Measurements from ENCODE around the gene INO80E.
"Not testable (repeated sequence)": the region's sequence is repeated elsewhere in the genome, so short reads cannot be mapped to it uniquely, and the experiment has no call there.

Gene INO80E

DNA sequence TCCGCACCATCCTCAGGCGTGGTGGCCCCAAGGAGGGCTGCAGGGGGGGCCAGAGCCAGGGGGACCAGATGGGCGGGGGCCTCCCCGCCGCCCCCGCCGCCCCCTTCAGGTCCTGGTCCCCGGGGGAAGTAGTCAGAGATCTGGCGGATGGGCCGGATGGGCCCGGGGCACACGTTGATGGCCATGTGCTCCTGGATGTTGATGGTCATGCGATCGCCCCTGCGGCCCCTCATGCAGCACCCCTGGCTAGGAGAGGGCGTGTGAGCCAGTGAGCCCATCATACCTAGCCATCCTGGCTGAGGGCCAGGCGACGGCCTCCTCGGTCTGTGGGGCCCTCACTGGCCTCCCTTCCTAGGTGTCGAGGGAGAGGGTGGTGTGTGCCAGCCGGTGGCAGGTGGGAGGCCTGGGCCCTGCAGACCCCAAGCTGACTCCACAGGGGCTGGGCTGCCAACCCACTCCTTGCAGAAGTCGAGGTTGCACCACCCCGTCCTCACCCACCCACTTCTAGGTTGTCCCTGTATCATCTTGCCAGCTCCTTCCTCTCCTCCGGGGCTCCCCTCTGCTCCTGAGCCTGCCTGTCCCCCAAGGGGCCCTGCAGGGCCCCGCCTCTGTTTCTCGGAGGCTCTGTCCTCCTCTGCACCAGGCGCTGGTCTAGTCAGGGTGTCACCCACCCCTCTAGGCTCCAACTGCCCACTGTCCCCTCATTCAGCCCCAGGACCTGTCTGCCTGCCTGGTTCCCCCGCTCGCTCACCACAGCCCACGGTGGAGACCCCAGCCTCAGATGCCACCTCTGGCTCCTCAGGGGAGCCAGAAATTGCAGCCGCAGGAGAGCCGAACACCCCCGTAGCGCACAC is 14.2 kb downstream of the INO80E start:
- no peaks in the 10 kb centered on the region for H3K4me1 ChIP-seq (ENCODE audit: insufficient read depth, low read length, poor library complexity, severe bottlenecking)
- peak overlapping the region; percentile 71 for H3K4me2 ChIP-seq (ENCODE audit: low read depth, low read length, poor library complexity, severe bottlenecking)
- no peaks in the 10 kb centered on the region for H4K20me1 ChIP-seq (ENCODE audit: insufficient read depth, low read length, poor library complexity, severe bottlenecking)
- no peaks in the 10 kb centered on the region for H3K9me3 ChIP-seq (ENCODE audit: insufficient read depth, low read depth, low read length)
- H3K4me3 ChIP-seq (ENCODE audit: low read length, poor library complexity, severe bottlenecking): peak overlapping the region; percentile 69
- no peak for TF ChIP-seq EZH2phosphoT487 (IDR thresholded peaks at IDR 0.05; ENCODE audit: borderline replicate concordance)
- no peak for TF ChIP-seq CTCF (conservative IDR thresholded peaks at IDR 0.05; ENCODE audit: low read length)
- no peaks in the 10 kb centered on the region for H3K27me3 ChIP-seq (ENCODE audit: insufficient read depth, low read length, poor library complexity, severe bottlenecking)
- no peak overlapping the region for H3K9ac ChIP-seq (ENCODE audit: low read depth, low read length, poor library complexity, severe bottlenecking)
- H2AFZ ChIP-seq (ENCODE audit: low read length): peak overlapping the region; percentile 55; the same call in 1 of the 2 replicates
- H3F3A ChIP-seq (ENCODE audit: low read depth): no peaks in the 10 kb centered on the region
- no peaks in the 10 kb centered on the region for H3K79me2 ChIP-seq (ENCODE audit: insufficient read depth, low read length)
- H3K9me2 ChIP-seq (replicated peaks; ENCODE audit: low read depth, low read length): no peaks in the 10 kb centered on the region
- no peaks in the 10 kb centered on the region for H3K36me3 ChIP-seq (ENCODE audit: insufficient read depth, low read length)

GRCh38 chr16:30010844-30011713 is 15.0 kb downstream of the INO80E start, which contains the start of gene DOC2A:
Gene DOC2A (minus strand): TSS chr16:30011027. CDS start chr16:30010222, 805 bp downstream.
- H3K36me3 ChIP-seq (ENCODE audit: insufficient read depth, low read length): no peaks in the 10 kb centered on the region
- H3K4me1 ChIP-seq (ENCODE audit: insufficient read depth, low read length, poor library complexity, severe bottlenecking): no peaks in the 10 kb centered on the region
- no peaks in the 10 kb centered on the region for H4K20me1 ChIP-seq (ENCODE audit: insufficient read depth, low read length, poor library complexity, severe bottlenecking)
- no peaks in the 10 kb centered on the region for H3K9me2 ChIP-seq (replicated peaks; ENCODE audit: low read depth, low read length)
- no peaks in the 10 kb centered on the region for H3K9me3 ChIP-seq (ENCODE audit: insufficient read depth, low read depth, low read length)
- no peak within 1 kb of the TSS for H3K9ac ChIP-seq (ENCODE audit: low read depth, low read length, poor library complexity, severe bottlenecking)
- H3K27me3 ChIP-seq (ENCODE audit: insufficient read depth, low read length, poor library complexity, severe bottlenecking): no peaks in the 10 kb centered on the region
- no peak for TF ChIP-seq EZH2phosphoT487 (IDR thresholded peaks at IDR 0.05; ENCODE audit: borderline replicate concordance)
- no peak for TF ChIP-seq CTCF (conservative IDR thresholded peaks at IDR 0.05; ENCODE audit: low read length)
- H3K4me3 ChIP-seq (ENCODE audit: low read length, poor library complexity, severe bottlenecking): peak within 1 kb of the TSS; percentile 69
- H3K4me2 ChIP-seq (ENCODE audit: low read depth, low read length, poor library complexity, severe bottlenecking): peak within 1 kb of the TSS; percentile 71
- H3K79me2 ChIP-seq (ENCODE audit: insufficient read depth, low read length): no peaks in the 10 kb centered on the region
- peak within 1 kb of the TSS; percentile 83; the same call in 1 of the 2 replicates for H2AFZ ChIP-seq (ENCODE audit: low read length)
- no peaks in the 10 kb centered on the region for H3F3A ChIP-seq (ENCODE audit: low read depth)

- Histone ChIP-seq H3K36me3 (ENCODE audit: insufficient read depth, low read length) (no peaks in the 10 kb centered on the region), H4K20me1 (ENCODE audit: insufficient read depth, low read length, poor library complexity, severe bottlenecking) (no peaks in the 10 kb centered on the region), H3K79me2 (ENCODE audit: insufficient read depth, low read length) (no peaks in the 10 kb centered on the region), H3K4me3 (ENCODE audit: low read length, poor library complexity, severe bottlenecking) (no peak overlapping the region), H3K9ac (ENCODE audit: low read depth, low read length, poor library complexity, severe bottlenecking) (no peak overlapping the region), H3K4me1 (ENCODE audit: insufficient read depth, low read length, poor library complexity, severe bottlenecking) (no peaks in the 10 kb centered on the region), H3K9me3 (ENCODE audit: insufficient read depth, low read depth, low read length) (no peaks in the 10 kb centered on the region), H3F3A (ENCODE audit: low read depth) (no peaks in the 10 kb centered on the region), H3K4me2 (ENCODE audit: low read depth, low read length, poor library complexity, severe bottlenecking) (peak overlapping the region; percentile 71), H3K9me2 (replicated peaks; ENCODE audit: low read depth, low read length) (no peaks in the 10 kb centered on the region), H2AFZ (ENCODE audit: low read length) (no peak overlapping the region), H3K27me3 (ENCODE audit: insufficient read depth, low read length, poor library complexity, severe bottlenecking) (no peaks in the 10 kb centered on the region)
- TF ChIP-seq EZH2phosphoT487 (IDR thresholded peaks at IDR 0.05; ENCODE audit: borderline replicate concordance): no peak
These were observed 15.9 kb downstream of the INO80E start for GRCh38 chr16:30011714-30012504.

DNA sequence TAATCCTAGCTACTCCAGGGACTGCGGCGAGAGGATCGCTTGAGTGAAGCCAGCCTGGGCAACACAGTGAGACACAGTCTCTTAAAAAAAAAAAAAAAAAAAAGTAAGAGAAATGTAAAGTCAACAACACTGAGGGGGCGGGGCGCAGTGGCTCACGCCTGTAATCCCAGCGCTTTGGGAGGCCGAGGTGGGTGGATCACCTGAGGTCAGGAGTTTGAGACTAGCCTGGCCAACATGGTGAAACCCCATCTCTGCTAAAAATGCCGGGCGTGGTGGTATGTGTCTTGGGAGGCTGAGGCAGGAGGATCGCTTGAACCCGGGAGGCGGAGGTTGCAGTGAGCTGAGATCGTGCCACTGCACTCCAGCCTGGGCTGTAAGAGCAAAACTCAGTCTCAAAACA is 16.6 kb downstream of the INO80E start:
- H3K4me2 ChIP-seq (ENCODE audit: low read depth, low read length, poor library complexity, severe bottlenecking); H3K9me3 ChIP-seq (ENCODE audit: insufficient read depth, low read depth, low read length); H3K9me2 ChIP-seq (replicated peaks; ENCODE audit: low read depth, low read length); H3K4me1 ChIP-seq (ENCODE audit: insufficient read depth, low read length, poor library complexity, severe bottlenecking); H2AFZ ChIP-seq (ENCODE audit: low read length); H3K27me3 ChIP-seq (ENCODE audit: insufficient read depth, low read length, poor library complexity, severe bottlenecking); H3K79me2 ChIP-seq (ENCODE audit: insufficient read depth, low read length); H4K20me1 ChIP-seq (ENCODE audit: insufficient read depth, low read length, poor library complexity, severe bottlenecking); H3K9ac ChIP-seq (ENCODE audit: low read depth, low read length, poor library complexity, severe bottlenecking); H3K4me3 ChIP-seq (ENCODE audit: low read length, poor library complexity, severe bottlenecking); H3K36me3 ChIP-seq (ENCODE audit: insufficient read depth, low read length); H3F3A ChIP-seq (ENCODE audit: low read depth): not testable (repeated sequence)

- not testable (repeated sequence) for H3K36me3 ChIP-seq (ENCODE audit: insufficient read depth, low read length); H2AFZ ChIP-seq (ENCODE audit: low read length); H3K9ac ChIP-seq (ENCODE audit: low read depth, low read length, poor library complexity, severe bottlenecking); H3F3A ChIP-seq (ENCODE audit: low read depth); H3K4me1 ChIP-seq (ENCODE audit: insufficient read depth, low read length, poor library complexity, severe bottlenecking); H3K27me3 ChIP-seq (ENCODE audit: insufficient read depth, low read length, poor library complexity, severe bottlenecking); H3K9me3 ChIP-seq (ENCODE audit: insufficient read depth, low read depth, low read length); H3K79me2 ChIP-seq (ENCODE audit: insufficient read depth, low read length); H3K9me2 ChIP-seq (replicated peaks; ENCODE audit: low read depth, low read length); H3K4me3 ChIP-seq (ENCODE audit: low read length, poor library complexity, severe bottlenecking); H4K20me1 ChIP-seq (ENCODE audit: insufficient read depth, low read length, poor library complexity, severe bottlenecking); H3K4me2 ChIP-seq (ENCODE audit: low read depth, low read length, poor library complexity, severe bottlenecking)
These were observed 19.4 kb downstream of the INO80E start for GRCh38 chr16:30015450-30015849.

Data from Loucy (cell line).